HG03064 (cell line): ENCODE results near the gene SLC35F4.

Experiments used
- ATAC-seq: cut with Tn5 transposase; IDR thresholded peaks from one replicate; pipeline ENCODE4 v1.9.1; 2021; ENCODE audit warnings: low read depth; ENCODE audit not compliant: unreplicated experiment

The SLC35F4 gene

DNA sequence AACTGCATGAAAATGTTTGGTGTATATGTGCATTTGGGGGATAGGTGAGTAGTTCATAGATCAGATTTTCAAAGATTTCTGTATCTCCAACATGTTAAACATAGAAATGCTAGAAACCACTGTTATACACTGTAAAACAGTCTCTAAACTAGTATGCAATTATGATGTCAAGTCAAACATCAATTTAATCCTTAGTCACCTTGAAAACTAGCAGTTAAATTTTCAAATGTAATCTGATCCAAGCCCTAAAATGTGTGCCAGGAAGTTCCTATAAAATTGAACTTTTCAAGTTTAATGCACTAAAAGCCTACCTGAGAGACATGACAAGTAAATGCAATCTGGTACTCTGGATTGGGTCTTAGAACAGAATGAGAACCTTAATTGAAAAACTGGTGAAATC is 14.5 kb downstream of the SLC35F4 start:
- ATAC-seq: no peak

- ATAC-seq: no peak
Observed at GRCh38 chr14:57848786-57849185, 17.1 kb downstream of the SLC35F4 start.

- ATAC-seq: no peak
Observed at GRCh38 chr14:57848353-57848752, 17.5 kb downstream of the SLC35F4 start.

DNA sequence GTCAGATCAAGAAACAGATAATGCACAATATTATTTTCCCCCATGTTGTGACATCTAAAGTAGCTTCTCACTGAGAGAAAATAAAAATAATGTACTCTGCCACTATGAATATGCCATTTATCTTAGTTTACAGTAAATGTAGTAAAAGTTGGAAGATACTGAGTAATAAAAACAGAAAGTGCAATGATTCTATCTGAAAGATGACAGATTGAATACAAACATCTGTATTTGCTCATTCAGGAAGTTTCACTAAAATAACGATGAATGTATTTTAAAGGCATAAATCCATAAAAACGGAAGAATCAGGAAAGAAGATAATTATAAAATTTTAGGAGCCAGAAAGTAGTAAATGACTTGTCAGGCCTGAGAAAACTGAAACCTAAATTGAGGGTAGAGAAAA is 18.2 kb downstream of the SLC35F4 start:
- no peak for ATAC-seq

DNA sequence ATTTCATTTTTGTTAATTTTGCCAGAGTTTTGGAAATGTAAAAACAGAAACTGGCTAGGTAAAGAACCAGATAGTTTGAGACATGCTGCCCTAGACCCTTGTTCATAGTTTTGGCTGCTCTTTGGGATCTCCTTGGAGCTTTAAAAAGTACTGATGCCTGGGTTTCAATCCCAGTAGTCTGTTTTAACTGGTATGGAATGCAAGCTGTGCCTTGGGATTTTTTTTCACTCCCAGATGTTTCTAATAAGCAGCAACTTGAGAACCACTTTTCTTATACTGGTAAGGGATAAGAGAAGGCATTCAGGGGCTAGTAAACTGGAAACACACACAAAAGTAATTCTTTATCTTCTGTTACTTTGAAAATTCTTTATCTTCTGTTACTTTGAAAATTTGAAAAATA is 18.8 kb downstream of the SLC35F4 start:
- no peak for ATAC-seq

DNA sequence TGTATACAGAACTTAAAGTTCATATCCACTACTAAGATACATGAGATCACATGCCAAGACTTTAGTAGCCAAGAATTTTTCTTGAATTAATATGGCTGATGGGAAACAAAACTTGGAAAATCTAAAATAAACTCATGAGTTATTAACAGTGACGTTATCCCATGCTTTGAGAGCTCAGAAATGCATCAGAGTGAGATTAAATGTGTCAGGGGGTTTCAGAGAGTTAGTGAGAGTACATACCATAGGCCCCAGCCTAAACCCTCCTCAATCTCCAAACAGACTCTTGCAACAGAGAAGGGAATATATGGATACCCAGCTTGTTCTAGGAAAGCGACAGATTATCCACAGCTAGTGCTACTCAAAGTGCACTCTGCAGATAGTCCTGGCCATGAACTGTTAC is 19.3 kb downstream of the SLC35F4 start:
- ATAC-seq: no peak

- ATAC-seq: no peak
Observed at GRCh38 chr14:57845802-57846531, 19.9 kb downstream of the SLC35F4 start.

- ATAC-seq: no peak
Observed at GRCh38 chr14:57845316-57845715, 20.6 kb downstream of the SLC35F4 start.

- ATAC-seq: no peak
Observed at GRCh38 chr14:57837267-57837666, 28.6 kb downstream of the SLC35F4 start.

GRCh38 chr14:57835766-57836165 is 30.1 kb downstream of the SLC35F4 start:
- ATAC-seq: no peak

- ATAC-seq: no peak
Observed at GRCh38 chr14:57834961-57835360, 30.9 kb downstream of the SLC35F4 start.

DNA sequence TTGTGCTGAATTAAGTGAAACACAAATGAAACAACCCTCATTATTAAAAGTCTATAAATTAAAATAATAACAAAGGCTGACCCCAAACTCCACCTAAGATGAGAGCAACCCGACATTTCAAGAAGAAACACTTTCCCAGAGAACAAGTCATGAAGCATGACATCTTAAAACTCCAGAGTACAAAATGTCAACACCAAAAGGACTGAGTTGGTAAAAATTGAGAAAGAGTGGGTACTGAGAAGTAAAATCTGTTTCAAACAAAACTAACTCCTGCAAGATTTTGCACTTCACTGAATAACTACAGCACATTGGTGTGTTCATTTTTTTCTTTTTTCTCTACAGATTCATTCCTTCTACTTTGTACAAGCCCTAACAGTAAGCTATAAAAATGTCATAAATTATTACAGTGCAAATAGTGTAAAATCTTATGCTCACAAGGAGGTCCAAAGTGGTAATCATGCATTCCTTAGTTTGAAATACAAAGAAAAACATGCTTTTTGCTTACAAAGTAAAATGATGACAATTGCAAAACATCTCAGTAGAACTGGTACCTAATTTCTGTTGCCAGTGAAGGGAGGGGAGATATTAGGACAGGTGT is 31.8 kb downstream of the SLC35F4 start:
- no peak for ATAC-seq

DNA sequence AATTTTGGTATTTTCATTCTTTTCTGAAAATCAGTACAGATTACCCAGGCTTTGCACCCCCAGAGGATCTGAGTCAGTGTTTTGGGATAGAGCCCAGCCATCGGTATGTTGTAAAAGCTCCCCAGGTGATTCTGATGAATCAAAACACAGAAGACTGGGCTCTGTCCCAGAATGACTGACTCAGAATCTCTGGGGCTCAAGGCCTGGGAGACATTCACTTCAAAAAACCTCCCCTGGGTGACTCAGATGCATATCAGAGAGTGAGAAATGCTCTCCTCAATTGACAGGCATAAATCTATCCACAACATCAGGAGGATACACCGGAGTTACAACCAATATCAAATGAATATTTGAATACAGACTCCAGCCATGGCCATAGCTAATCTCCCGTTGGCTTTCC is 32.6 kb downstream of the SLC35F4 start:
- ATAC-seq: no peak

DNA sequence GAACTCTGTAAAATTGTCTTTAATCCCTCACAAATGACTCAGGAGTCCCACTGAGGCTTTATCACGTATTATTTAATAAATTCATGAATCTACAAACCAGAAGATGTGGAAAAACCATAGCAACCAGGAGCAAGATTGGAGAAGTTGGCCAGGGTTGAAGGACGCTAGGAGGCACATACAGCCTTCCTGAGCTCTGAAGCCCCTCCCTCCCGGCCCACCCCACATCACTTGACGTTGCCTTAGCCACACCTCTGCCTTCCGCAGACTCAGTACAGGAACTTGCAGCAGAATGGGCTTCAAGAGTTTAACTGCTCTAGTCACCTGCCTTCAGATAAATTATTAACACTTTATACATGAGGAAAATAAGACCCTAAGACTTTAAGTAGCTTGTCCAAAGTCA is 33.9 kb downstream of the SLC35F4 start:
- no peak for ATAC-seq

DNA sequence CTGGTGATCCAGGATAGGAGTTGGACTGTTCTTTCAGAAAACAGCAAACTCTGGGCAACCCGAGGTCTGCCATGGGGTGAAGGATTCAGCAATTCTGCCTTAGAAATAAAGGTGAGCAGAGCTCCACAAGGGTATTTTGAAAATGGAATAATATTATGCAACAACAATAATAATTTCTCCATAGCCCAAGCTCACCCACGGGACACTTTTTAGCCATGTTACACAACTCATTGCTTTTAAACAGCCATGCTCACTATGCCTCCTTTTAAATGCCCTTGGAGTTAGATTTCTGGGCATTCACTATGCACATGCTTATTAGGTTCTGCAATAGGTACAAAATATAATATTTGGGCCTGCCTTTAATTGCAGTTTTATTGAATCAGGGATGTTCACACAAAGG is 37.2 kb downstream of the SLC35F4 start:
- ATAC-seq: no peak

GRCh38 chr14:57823015-57823660 is 42.8 kb downstream of the SLC35F4 start:
- ATAC-seq: no peak

DNA sequence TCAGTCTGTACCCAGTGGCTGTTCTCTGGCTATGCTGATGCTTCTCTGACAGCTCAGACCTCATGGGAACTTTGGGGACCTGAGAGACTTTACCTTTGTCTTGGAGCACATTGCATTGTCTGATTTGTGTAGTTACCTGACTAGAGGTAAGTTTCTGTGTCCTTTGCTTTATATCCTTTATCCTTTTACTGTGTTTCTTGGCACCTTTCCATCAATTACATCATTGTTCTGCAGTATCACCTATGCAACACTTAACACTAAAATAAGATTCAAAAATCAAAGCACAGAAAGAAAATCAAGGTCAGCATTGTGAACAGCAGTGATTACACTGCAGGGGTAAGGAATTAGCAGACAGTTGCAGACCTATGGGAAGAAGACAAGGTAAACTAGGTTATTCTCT is 43.8 kb downstream of the SLC35F4 start:
- ATAC-seq: no peak

GRCh38 chr14:57820581-57820980 is 45.3 kb downstream of the SLC35F4 start:
- ATAC-seq: no peak

DNA sequence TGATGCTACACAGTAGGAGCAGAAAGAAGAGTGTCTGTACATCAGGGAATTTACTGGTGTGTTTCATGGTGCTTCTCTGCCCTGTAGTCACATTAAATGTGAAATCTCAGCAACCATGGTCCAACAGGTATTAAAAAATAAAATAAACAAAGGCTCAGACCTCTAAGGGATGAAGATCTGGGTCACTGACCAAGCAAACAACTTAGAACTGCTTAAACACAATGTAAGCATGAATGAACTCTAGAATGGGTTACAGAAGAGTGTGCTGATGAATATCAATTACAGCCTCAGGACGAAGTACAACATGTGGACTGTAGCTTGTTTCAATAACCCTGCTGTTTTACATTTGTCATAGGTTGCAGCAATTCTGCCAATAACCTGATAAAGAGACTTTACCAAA is 47.4 kb downstream of the SLC35F4 start:
- ATAC-seq: no peak

GRCh38 chr14:57816568-57817284 is 49.2 kb downstream of the SLC35F4 start:
- ATAC-seq: no peak

DNA sequence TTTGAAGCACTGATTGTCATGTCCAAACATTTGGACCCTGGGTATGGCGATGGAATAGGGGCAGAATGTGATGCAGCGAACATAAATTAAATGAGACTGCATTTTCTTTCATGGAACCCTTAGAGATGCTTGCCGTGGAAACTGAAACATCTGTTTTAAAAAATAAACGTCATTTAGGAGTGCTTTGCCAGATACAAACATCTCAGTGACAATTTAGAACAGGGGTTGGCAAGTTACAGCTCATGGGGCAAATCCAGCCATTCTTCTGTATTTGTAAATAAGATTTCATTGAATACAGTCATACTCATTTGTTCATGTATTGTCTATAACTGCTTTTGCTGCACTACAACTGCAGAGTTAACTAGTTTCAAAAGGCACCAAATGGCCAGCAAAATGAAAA is 51.2 kb downstream of the SLC35F4 start:
- no peak for ATAC-seq
